ENCODE measurements around the gene FGD5. TPM values are rescaled to one million over a fixed set of nuclear protein-coding genes. Genes with fewer than 3 reads are reported as not detected.

FGD5 gene
- total RNA-seq, 2 donors from 2014 or later, result 15.3 to 17.0 TPM

DNA sequence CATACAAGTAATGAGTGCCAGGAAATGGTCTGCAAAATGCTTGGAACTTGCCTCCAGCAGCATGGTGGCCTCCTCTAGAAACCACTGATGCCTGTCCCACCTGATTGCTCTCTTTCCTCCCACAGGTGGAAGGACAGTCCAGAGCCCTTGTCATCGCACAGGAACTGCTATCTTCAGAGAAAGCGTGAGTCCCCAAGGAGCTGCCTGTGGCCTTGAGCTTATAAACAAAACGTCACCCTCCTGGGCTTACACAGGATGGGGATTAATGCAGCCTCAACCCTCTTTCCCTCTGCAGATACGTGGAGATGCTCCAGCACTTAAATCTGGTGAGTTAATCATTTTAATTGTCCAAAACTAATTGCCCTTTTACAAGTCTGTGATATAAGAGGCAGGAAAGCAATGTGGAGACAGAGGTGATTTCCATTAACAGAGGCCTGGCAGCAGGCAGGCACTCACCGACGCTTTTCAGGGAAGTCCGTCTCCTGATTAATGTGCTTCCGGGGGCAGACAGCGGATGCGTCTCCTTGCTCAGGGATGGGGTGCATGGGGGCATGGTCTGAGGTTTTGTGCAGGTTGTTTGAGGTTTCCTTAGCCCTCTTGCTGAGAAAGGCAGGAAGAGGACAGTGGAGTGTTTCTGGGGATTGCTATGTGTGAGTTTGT, 61.8 kb downstream of the FGD5 start:
- no peak for DNase-seq
- Histone ChIP-seq H3K36me3 (ENCODE audit: control insufficient read depth, insufficient read depth, low read length) (no peaks in the 10 kb centered on the region), H3K4me1 (ENCODE audit: control insufficient read depth, insufficient read depth, low read length) (no peaks in the 10 kb centered on the region), H3K27ac (ENCODE audit: low read depth, low read length) (no peak overlapping the region), H3K27me3 (ENCODE audit: control insufficient read depth, insufficient read depth, low read length, poor library complexity, severe bottlenecking) (no peaks in the 10 kb centered on the region), H3K4me3 (ENCODE audit: low read length) (no peak overlapping the region), H3K9me3 (ENCODE audit: control insufficient read depth, low read length) (no peaks in the 10 kb centered on the region), H3K9ac (ENCODE audit: extremely low read depth, low read length, poor library complexity, severe bottlenecking) (no peak overlapping the region)
- peaks cover 7% of the 10 kb centered on the region for H3K4me1 Mint-ChIP-seq
- TF ChIP-seq, protein P1, sequence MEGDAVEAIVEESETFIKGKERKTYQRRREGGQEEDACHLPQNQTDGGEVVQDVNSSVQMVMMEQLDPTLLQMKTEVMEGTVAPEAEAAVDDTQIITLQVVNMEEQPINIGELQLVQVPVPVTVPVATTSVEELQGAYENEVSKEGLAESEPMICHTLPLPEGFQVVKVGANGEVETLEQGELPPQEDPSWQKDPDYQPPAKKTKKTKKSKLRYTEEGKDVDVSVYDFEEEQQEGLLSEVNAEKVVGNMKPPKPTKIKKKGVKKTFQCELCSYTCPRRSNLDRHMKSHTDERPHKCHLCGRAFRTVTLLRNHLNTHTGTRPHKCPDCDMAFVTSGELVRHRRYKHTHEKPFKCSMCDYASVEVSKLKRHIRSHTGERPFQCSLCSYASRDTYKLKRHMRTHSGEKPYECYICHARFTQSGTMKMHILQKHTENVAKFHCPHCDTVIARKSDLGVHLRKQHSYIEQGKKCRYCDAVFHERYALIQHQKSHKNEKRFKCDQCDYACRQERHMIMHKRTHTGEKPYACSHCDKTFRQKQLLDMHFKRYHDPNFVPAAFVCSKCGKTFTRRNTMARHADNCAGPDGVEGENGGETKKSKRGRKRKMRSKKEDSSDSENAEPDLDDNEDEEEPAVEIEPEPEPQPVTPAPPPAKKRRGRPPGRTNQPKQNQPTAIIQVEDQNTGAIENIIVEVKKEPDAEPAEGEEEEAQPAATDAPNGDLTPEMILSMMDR (conservative IDR thresholded peaks at IDR 0.05), result no peak
- no peaks in the 10 kb centered on the region for H3K27me3 Mint-ChIP-seq (ENCODE audit: insufficient read depth)
- WGBS, 2 experiments (ENCODE audit: insufficient coverage in 1 of 2, insufficient read length in 1 of 2), result 89 to 94% methylated on average over 5 to 10 of the region's 10 CpGs
- H3K27ac Mint-ChIP-seq, result no peak overlapping the region
- H3K9me3 Mint-ChIP-seq, result no peaks in the 10 kb centered on the region
- no peak overlapping the region for H3K4me3 Mint-ChIP-seq
- no peaks in the 10 kb centered on the region for H3K36me3 Mint-ChIP-seq (ENCODE audit: low read depth)

DNA sequence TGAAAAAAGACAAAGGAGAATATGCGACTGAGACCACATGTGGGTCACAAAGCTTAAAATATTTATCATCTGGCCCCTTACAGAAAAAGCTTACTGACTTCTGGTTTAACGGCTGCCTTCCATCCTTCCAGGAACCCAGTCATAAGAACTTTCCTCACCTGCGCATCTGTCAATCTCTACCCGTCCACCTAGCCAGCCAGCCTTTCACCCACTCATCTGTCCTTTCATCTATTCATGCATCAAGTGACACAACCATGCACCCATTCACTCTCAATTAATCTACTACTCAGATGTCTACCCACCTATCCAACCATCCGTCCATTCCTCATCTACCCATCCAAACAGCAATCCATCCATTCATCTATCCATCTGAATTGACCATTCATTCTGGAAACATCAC, 64.5 kb downstream of the FGD5 start:
- no peak overlapping the region for H3K4me3 ChIP-seq (ENCODE audit: low read length)
- H3K36me3 ChIP-seq (ENCODE audit: control insufficient read depth, insufficient read depth, low read length), result no peaks in the 10 kb centered on the region
- no peaks in the 10 kb centered on the region for H3K9me3 Mint-ChIP-seq
- H3K27me3 ChIP-seq (ENCODE audit: control insufficient read depth, insufficient read depth, low read length, poor library complexity, severe bottlenecking), result no peaks in the 10 kb centered on the region
- DNase-seq, result no peak
- H3K27ac ChIP-seq (ENCODE audit: low read depth, low read length), result no peak overlapping the region
- H3K4me1 ChIP-seq (ENCODE audit: control insufficient read depth, insufficient read depth, low read length), result no peaks in the 10 kb centered on the region
- H3K27ac Mint-ChIP-seq, result no peak overlapping the region
- no peaks in the 10 kb centered on the region for H3K27me3 Mint-ChIP-seq (ENCODE audit: insufficient read depth)
- peaks cover 7% of the 10 kb centered on the region for H3K4me1 Mint-ChIP-seq
- no peak overlapping the region for H3K9ac ChIP-seq (ENCODE audit: extremely low read depth, low read length, poor library complexity, severe bottlenecking)
- H3K9me3 ChIP-seq (ENCODE audit: control insufficient read depth, low read length), result no peaks in the 10 kb centered on the region
- no peak overlapping the region for H3K4me3 Mint-ChIP-seq
- TF ChIP-seq, protein P1 (conservative IDR thresholded peaks at IDR 0.05), result no peak
- 90 to 93% methylated on average over 5 of the region's 5 CpGs for WGBS, 2 experiments (ENCODE audit: insufficient coverage in 1 of 2, insufficient read length in 1 of 2)
- no peaks in the 10 kb centered on the region for H3K36me3 Mint-ChIP-seq (ENCODE audit: low read depth)

- TF ChIP-seq, protein P1 (conservative IDR thresholded peaks at IDR 0.05), result no peak
- Histone ChIP-seq H3K27ac (ENCODE audit: low read depth, low read length) (no peak overlapping the region), H3K4me3 (ENCODE audit: low read length) (no peak overlapping the region), H3K27me3 (ENCODE audit: control insufficient read depth, insufficient read depth, low read length, poor library complexity, severe bottlenecking) (no peaks in the 10 kb centered on the region), H3K4me1 (ENCODE audit: control insufficient read depth, insufficient read depth, low read length) (no peaks in the 10 kb centered on the region), H3K36me3 (ENCODE audit: control insufficient read depth, insufficient read depth, low read length) (no peaks in the 10 kb centered on the region), H3K9me3 (ENCODE audit: control insufficient read depth, low read length) (no peaks in the 10 kb centered on the region), H3K9ac (ENCODE audit: extremely low read depth, low read length, poor library complexity, severe bottlenecking) (no peak overlapping the region)
- H3K4me3 Mint-ChIP-seq, result no peak overlapping the region
- H3K27me3 Mint-ChIP-seq (ENCODE audit: insufficient read depth), result no peaks in the 10 kb centered on the region
- no peaks in the 10 kb centered on the region for H3K9me3 Mint-ChIP-seq
- no peaks in the 10 kb centered on the region for H3K36me3 Mint-ChIP-seq (ENCODE audit: low read depth)
- no peak overlapping the region for H3K27ac Mint-ChIP-seq
- peaks cover under 1% of the 10 kb centered on the region for H3K4me1 Mint-ChIP-seq
- 95 to 98% methylated on average over 11 of the region's 11 CpGs for WGBS, 2 experiments (ENCODE audit: insufficient coverage in 1 of 2, insufficient read length in 1 of 2)
- no peak for DNase-seq
Observed at GRCh38 chr3:14884665-14885064, 65.9 kb downstream of the FGD5 start.
